Spinal cord (tissue), 10 donors: ENCODE measurements around the gene PLPPR1. TPM values are rescaled to one million over a fixed set of nuclear protein-coding genes. Genes with fewer than 3 reads are reported as not detected.

ENCODE experiments used
- DNase-seq, 6 donors: peaks; one replicate each; pipeline versions ENCODE4 v3.0.0 to v3.0.0-alpha.2; 2013 to 2015; ENCODE audit warnings: low spot score in 6 of 6, low read depth in 4 of 6
- H3K27ac ChIP-seq: one replicate; pipeline ENCODE4 v1.5.1; 2013; ENCODE audit warnings: low read depth, low read length, control low read depth
- H3K27me3 ChIP-seq: one replicate; pipeline ENCODE4 v1.6.1; 2013; ENCODE audit warnings: low read length; ENCODE audit not compliant: control insufficient read depth, insufficient read depth
- H3K36me3 ChIP-seq: one replicate; pipeline ENCODE4 v1.6.1; 2013; ENCODE audit warnings: low read length; ENCODE audit not compliant: control insufficient read depth, insufficient read depth
- H3K4me1 ChIP-seq: one replicate; pipeline ENCODE4 v1.6.1; 2013; ENCODE audit warnings: low read length; ENCODE audit not compliant: control insufficient read depth, insufficient read depth
- H3K4me3 ChIP-seq: one replicate; pipeline ENCODE4 v1.5.1; 2013; ENCODE audit warnings: low read depth, low read length, control low read depth
- H3K9me3 ChIP-seq: one replicate; pipeline ENCODE4 v1.6.1; 2013; ENCODE audit warnings: low read length; ENCODE audit not compliant: control insufficient read depth, insufficient read depth
- WGBS: methylation state at CpG from one replicate; pipeline ENCODE4 v1.1.5; 2013; ENCODE audit warnings: missing lambda C conversion rate; ENCODE audit not compliant: insufficient coverage; 5-methylcytosine and 5-hydroxymethylcytosine counted together
- polyA plus RNA-seq, 2 donors: library from polyadenylated mRNA; unstranded; fragments of 120-200 nt; gene quantifications; one replicate each; pipeline ENCODE4 v1.2.1, GENCODE V29; 2013; ENCODE audit not compliant: insufficient read length in 2 of 2
- small RNA-seq: library from RNA; depleted of rRNA; stranded (forward); fragments of <200 nt; gene quantifications from one replicate; pipeline ENCODE3, GENCODE V24; 2014; ENCODE audit warnings: low replicate concordance
- total RNA-seq, 2 donors: library from RNA; depleted of rRNA in 1 of 2; stranded (reverse); fragments of 120-200 nt in 1 of 2; fragments of >200 nt in 1 of 2; gene quantifications; one replicate each; pipeline versions ENCODE4 v1.2.3 to v1.2.4, GENCODE V29; 2013 to 2014
- donor health status: healthy.

PLPPR1 gene
- total and polyA plus RNA-seq, 4 donors = 35.9 to 125 (median 106) TPM

DNA sequence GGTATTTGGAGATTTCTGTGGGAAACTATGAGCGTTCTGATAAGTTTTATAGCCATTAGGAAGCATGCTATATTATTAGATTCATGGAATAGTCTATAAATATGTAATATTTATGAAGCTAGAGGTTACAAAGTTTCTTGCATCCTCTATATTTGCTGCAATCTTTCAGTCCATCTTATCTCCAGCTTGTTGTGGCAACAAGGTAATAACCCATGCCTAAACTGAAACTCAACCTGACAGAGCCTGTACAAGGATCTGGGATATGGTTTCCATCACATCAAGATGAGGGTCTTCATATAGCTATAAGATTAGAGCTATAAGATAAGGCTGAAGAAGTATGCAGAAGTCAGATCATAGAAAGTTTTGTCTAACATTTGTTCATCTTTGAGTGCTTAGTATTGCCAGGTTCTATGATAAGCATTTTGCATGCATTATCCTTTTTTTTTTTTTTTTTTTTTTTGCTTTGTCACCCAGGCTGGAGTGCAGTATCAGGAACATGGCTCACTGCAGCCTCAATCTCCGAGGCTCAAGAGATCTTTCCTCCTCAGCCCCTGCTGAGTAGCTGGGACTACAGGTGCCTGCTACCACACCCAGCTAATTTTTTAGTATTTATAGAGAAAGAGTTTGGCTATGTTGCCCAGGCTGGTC, 341.5 kb downstream of the PLPPR1 start:
- 80% methylated on average over 1 of the region's 2 CpGs for WGBS
- H3K4me3 ChIP-seq = no peak overlapping the region
- peaks cover 2% of the 10 kb centered on the region for H3K9me3 ChIP-seq
- H3K4me1 ChIP-seq = no peaks in the 10 kb centered on the region
- H3K27me3 ChIP-seq = no peaks in the 10 kb centered on the region
- H3K27ac ChIP-seq = no peak overlapping the region
- no peak for DNase-seq
- no peaks in the 10 kb centered on the region for H3K36me3 ChIP-seq

- DNase-seq = no peak
- Histone ChIP-seq H3K27ac (no peak overlapping the region), H3K36me3 (no peaks in the 10 kb centered on the region), H3K27me3 (no peaks in the 10 kb centered on the region), H3K4me1 (no peaks in the 10 kb centered on the region), H3K9me3 (peaks cover 2% of the 10 kb centered on the region), H3K4me3 (no peak overlapping the region)
- no CpG with 5 or more reads among the region's 3 CpGs for WGBS
Measured at GRCh38 chr9:101371813-101372212, 343.3 kb downstream of the PLPPR1 start.

DNA sequence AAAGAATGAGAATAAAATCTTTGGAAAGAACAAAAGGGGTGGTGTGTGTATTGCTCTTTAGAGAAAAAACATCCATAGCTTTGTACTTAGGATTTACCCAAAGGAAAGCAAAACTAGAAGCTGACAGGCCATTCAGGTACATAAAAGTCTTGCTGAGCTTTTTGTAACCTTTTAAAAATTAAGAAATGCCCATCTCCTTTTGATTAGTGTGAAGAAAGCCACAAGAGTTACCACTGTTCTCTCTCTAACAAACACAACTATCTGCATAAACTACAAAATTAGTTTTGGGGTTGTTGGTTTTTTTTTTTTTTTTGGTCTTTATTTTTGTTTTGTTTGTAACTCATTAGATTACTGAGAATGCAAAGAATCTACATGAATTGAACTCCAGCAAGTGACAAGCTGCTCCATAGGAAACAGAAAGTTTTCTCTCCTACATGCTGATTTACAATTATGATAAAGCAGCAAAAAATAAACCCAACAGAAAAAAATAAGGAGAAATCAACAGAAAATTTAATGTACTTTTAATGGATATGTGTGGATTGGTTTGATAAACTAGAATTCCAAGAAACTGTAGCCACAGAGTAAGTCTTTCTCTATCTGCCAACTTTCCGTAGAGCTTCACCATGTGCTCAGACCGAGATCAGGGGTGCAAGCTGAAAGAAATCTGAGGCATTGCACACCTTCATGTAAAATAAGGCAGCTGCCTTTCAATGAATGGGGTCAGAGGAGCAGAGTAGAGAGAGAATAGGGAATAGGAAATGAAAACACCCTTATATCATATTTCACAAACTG, 344.0 kb downstream of the PLPPR1 start:
- no peaks in the 10 kb centered on the region for H3K4me1 ChIP-seq
- H3K27ac ChIP-seq = no peak overlapping the region
- no peaks in the 10 kb centered on the region for H3K36me3 ChIP-seq
- DNase-seq = no peak
- no peak overlapping the region for H3K4me3 ChIP-seq
- H3K9me3 ChIP-seq = peaks cover 2% of the 10 kb centered on the region
- no peaks in the 10 kb centered on the region for H3K27me3 ChIP-seq
- no CpG with 5 or more reads among the region's 2 CpGs for WGBS

Small RNA genes lying within 50 kb of the gene (small RNA-seq; reads per million reads assigned to genes)
- not detected for gene RF00322
